GM12878 (cell line): ENCODE results near the gene POLR3E. TPM values are rescaled to one million over a fixed set of nuclear protein-coding genes. Genes with fewer than 3 reads are reported as not detected.

Experiments used
- ATAC-seq: fragments of 200-7000 bp; cut with Tn5 transposase; 3 replicates; pipeline ENCODE4 v1.9.1; 2020; ENCODE audit warnings: mild to moderate bottlenecking, moderate library complexity
- BruUV-seq: library from RNA; stranded (reverse); fragments of 400-500 nt; replicated peaks from 2 replicates; lab custom pipeline; 2021; lab: Mats Ljungman, UMichigan
- CTCF ChIA-PET: fragments of 300-600 bp; sonication (Branson Sonifier 250); formaldehyde crosslinking; extraction: SDS; loops from one replicate; lab custom pipeline; 2021; ENCODE audit warnings: inconsistent platforms; lab: Yijun Ruan, JAX
- POLR2A ChIA-PET: fragments of 350-600 bp; formaldehyde crosslinking; extraction: SDS; loops from one replicate; lab custom pipeline; 2021; ENCODE audit warnings: inconsistent platforms; lab: Charles Lee
- RAD21 ChIA-PET: fragments of 300-600 bp; sonication (Branson Sonifier 250); formaldehyde crosslinking; loops from one replicate; lab custom pipeline; 2023; ENCODE audit warnings: antibody characterized with exemption; ENCODE audit not compliant: unreplicated experiment; lab: Charles Lee
- SMC1A ChIA-PET: fragments of 300-600 bp; sonication (Branson Sonifier 250); formaldehyde crosslinking; loops from one replicate; lab custom pipeline; 2023; ENCODE audit not compliant: unreplicated experiment, uncharacterized antibody; lab: Charles Lee
- DNase-seq: peaks from one replicate; pipeline ENCODE4 v3.0.0-alpha.2; 2011; ENCODE audit warnings: low read depth, low spot score
- FAIRE-seq: peaks from 3 replicates; lab custom pipeline; 2011; peaks lifted over from hg19 to GRCh38; lab: Jason Lieb, UNC
- H2AFZ ChIP-seq: 2 replicates; pipeline ENCODE4 v1.6.0; 2011; ENCODE audit warnings: low read depth, low read length, control low read depth; ENCODE audit not compliant: control insufficient read depth
- H3K27ac ChIP-seq: 2 replicates; pipeline ENCODE4 v1.5.1; 2011; ENCODE audit warnings: control low read depth; ENCODE audit not compliant: control insufficient read depth, insufficient read depth
- H3K27me3 ChIP-seq, 2 experiments: replicated peaks in 1 of 2; 2 replicates each; pipeline versions ENCODE4 v1.6.0 to v1.6.1; 2011; ENCODE audit warnings: low read length in 1 of 2; ENCODE audit not compliant: control insufficient read depth in 2 of 2, insufficient read depth in 2 of 2
- H3K36me3 ChIP-seq, 2 experiments: 2 replicates each; pipeline ENCODE4 v1.5.1; 2011; ENCODE audit warnings: low read length in 1 of 2; ENCODE audit not compliant: control insufficient read depth in 2 of 2, insufficient read depth in 2 of 2
- H3K4me1 ChIP-seq: 2 replicates; pipeline ENCODE4 v1.6.1; 2011; ENCODE audit warnings: mild to moderate bottlenecking, low read length, moderate library complexity, mixed read lengths; ENCODE audit not compliant: control insufficient read depth, insufficient read depth
- H3K4me2 ChIP-seq: 2 replicates; pipeline ENCODE4 v1.6.0; 2011; ENCODE audit warnings: control low read depth; ENCODE audit not compliant: control insufficient read depth, insufficient read depth
- H3K4me3 ChIP-seq: fragments of 200-600 bp; sonication (generic); 2 replicates; pipeline ENCODE4 v1.5.1; 2016
- H3K79me2 ChIP-seq: 2 replicates; pipeline ENCODE4 v1.6.0; 2011; ENCODE audit warnings: low read length; ENCODE audit not compliant: control insufficient read depth, insufficient read depth
- H3K9ac ChIP-seq: 2 replicates; pipeline ENCODE4 v1.8.0; 2011; ENCODE audit warnings: low read length, control low read depth, mixed read lengths; ENCODE audit not compliant: control insufficient read depth, insufficient read depth
- H3K9me3 ChIP-seq: replicated peaks from 3 replicates; pipeline ENCODE4 v1.5.1; 2011; ENCODE audit warnings: mild to moderate bottlenecking, low read length; ENCODE audit not compliant: control insufficient read depth, insufficient read depth
- H4K20me1 ChIP-seq: 2 replicates; pipeline ENCODE4 v1.6.0; 2011; ENCODE audit not compliant: control insufficient read depth, insufficient read depth
- ESRRA ChIP-seq: IDR thresholded peaks from 2 replicates; pipeline ENCODE4 v1.6.1; 2012; ENCODE audit warnings: mild to moderate bottlenecking, low read length, improper control_type of control experiment
- IRF4 ChIP-seq: IDR thresholded peaks from 2 replicates; pipeline ENCODE4 v1.6.1; 2011; ENCODE audit warnings: low read depth, low read length
- KDM1A ChIP-seq: fragments of 200-600 bp; sonication (generic); IDR thresholded peaks from 2 replicates; pipeline ENCODE4 v1.6.1; 2016; ENCODE audit warnings: borderline replicate concordance
- MXI1 ChIP-seq: fragments of 150-350 bp; IDR thresholded peaks from 2 replicates; pipeline ENCODE4 v1.6.1; 2011; ENCODE audit warnings: low read depth, mild to moderate bottlenecking, inconsistent platforms, low read length, improper control_type of control experiment
- RELA ChIP-seq: fragments of 450-650 bp; IDR thresholded peaks from 2 replicates; pipeline ENCODE4 v1.8.0; 2014; ENCODE audit warnings: borderline replicate concordance; ENCODE audit not compliant: partially characterized antibody
- RFX5 ChIP-seq: IDR thresholded peaks from 2 replicates; pipeline ENCODE4 v1.6.1; 2011; ENCODE audit warnings: low read depth, low read length, improper control_type of control experiment
- SMAD5 ChIP-seq: IDR thresholded peaks from 2 replicates; pipeline ENCODE4 v1.6.1; 2016; ENCODE audit warnings: antibody characterized with exemption, low read depth
- TCF12 ChIP-seq: IDR thresholded peaks from 2 replicates; pipeline ENCODE4 v1.6.1; 2011; ENCODE audit warnings: low read depth, mild to moderate bottlenecking, low read length
- ZNF622 ChIP-seq: fragments of 450-650 bp; IDR thresholded peaks from 2 replicates; pipeline ENCODE4 v1.6.1; 2017; ENCODE audit warnings: mild to moderate bottlenecking, inconsistent platforms
- WGBS: methylation state at CpG from one replicate; pipeline ENCODE4 v1.1.6; 2016; ENCODE audit warnings: low lambda C conversion rate; ENCODE audit not compliant: insufficient replicate concordance, insufficient coverage; ENCODE audit errors: missing lambda C conversion rate; 5-methylcytosine and 5-hydroxymethylcytosine counted together
- in situ Hi-C: fragments of 300-500 bp; cut with MboI; formaldehyde crosslinking; loops from 9 replicates; pipeline ENCODE4 v1.14.3; 2018; ENCODE audit warnings: mixed read lengths
- intact Hi-C: fragments of 100-400 bp; cut with micrococcal nuclease; formaldehyde crosslinking; loops from one replicate; pipeline ENCODE4 v1.14.2; 2022; ENCODE audit not compliant: unreplicated experiment
- polyA plus RNA-seq, 11 experiments: library from polyadenylated mRNA; depleted of rRNA in 4 of 11; unstranded in 6 of 11; stranded (reverse) in 5 of 11; fragments of >200 nt; fragmentation: Nextera tagmentation in 4 of 11; fragmentation: Illumina TruSeq in 1 of 11; extraction: Ambion mirVana in 4 of 11; extraction: Trizol in 1 of 11; gene quantifications; 1 replicate in 1 of 11; 2 replicates in 10 of 11; pipeline versions ENCODE4 v1.2.1 to v1.2.3, GENCODE V29; 2011 to 2016; ENCODE audit warnings: inconsistent platforms in 2 of 11, missing spikeins in 2 of 11, low read depth in 1 of 11
- total RNA-seq, 4 experiments: library from RNA; depleted of rRNA in 3 of 4; stranded (reverse); fragments of >200 nt in 3 of 4; fragmentation: Illumina TruSeq in 1 of 4; extraction: Trizol in 1 of 4; gene quantifications; 2 replicates each; pipeline versions ENCODE4 v1.2.1 to v1.2.3, GENCODE V29; 2013 to 2021
- TF ChIP-seq, protein P1 (sequence below): fragments of 450-650 bp; conservative IDR thresholded peaks from 2 replicates; pipeline ENCODE4 v1.6.1; 2017; ENCODE audit warnings: mild to moderate bottlenecking, moderate library complexity

The POLR3E gene
- total and polyA plus RNA-seq, 10 of the 15 experiments (the other 5 are each of a cell fraction or from before 2014, with no cell fraction given): 11.1 to 79.5 (median 39.7) TPM

DNA sequence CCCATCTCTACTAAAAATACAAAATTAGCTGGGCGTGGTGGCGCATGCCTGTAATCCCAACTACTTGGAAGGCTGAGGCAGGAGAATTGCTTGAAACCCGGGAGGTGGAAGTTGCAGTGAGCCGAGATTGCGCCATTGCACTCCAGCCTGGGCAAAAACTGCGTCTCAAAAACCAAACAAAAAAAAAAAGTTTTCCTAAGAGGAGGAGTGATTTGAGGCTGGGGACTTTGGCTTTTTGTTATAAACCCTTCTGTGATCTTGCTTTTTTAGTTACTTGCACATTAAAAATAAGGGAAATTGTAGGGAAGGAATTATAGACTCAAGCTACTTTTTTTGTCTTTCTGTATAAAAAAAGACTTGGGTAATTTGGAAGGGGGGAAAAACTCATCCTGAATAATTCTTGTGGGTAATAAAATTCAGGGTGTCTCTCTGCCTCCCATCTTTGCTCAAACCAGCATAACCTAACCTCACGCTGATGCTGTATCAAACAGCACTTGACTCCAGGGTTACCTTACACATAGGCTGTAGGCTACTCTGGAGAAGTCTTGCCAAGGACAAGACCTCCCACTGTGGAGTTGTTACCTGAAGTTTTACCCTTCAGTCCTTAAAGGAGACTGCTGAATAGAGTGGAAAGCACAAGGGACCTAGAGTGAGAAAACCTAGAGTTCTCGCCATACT is 78.9 kb downstream of the POLR3E start (continued):
- TF ChIP-seq SMAD5: no peak
- TF ChIP-seq TCF12: no peak
- TF ChIP-seq IRF4: no peak
- TF ChIP-seq, protein P1, sequence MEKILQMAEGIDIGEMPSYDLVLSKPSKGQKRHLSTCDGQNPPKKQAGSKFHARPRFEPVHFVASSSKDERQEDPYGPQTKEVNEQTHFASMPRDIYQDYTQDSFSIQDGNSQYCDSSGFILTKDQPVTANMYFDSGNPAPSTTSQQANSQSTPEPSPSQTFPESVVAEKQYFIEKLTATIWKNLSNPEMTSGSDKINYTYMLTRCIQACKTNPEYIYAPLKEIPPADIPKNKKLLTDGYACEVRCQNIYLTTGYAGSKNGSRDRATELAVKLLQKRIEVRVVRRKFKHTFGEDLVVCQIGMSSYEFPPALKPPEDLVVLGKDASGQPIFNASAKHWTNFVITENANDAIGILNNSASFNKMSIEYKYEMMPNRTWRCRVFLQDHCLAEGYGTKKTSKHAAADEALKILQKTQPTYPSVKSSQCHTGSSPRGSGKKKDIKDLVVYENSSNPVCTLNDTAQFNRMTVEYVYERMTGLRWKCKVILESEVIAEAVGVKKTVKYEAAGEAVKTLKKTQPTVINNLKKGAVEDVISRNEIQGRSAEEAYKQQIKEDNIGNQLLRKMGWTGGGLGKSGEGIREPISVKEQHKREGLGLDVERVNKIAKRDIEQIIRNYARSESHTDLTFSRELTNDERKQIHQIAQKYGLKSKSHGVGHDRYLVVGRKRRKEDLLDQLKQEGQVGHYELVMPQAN: no peak
- no peak for TF ChIP-seq MXI1

DNA sequence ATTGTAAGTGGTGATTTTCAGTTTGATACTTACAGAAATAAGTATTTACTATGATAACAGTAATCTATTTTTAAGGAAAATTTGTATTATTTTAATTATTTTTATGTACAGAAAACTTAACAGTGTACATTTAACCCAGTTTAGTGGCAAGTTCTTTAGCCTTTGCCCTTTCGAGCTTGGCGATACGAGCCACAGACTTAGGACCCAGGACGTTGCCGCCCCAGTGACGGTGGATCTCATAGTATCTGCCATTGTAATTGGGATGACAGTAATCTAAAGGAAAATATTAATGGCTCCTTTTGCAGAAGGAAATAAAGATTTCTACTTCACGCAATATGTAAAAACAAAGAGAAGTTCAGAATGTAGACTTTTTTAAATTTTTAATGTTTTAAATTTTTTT is 82.4 kb downstream of the POLR3E start:
- H3K27ac ChIP-seq: no peak overlapping the region
- no peak overlapping the region for H2AFZ ChIP-seq
- no TSS peak for BruUV-seq
- ChIA-PET RAD21 (no interaction called here), CTCF (no interaction called here), POLR2A (no interaction called here), SMC1A (no interaction called here)
- 100% methylated on average over 7 of the region's 7 CpGs for WGBS
- no peaks in the 10 kb centered on the region for H3K79me2 ChIP-seq
- DNase-seq: no peak
- H3K27me3 ChIP-seq: no peaks in the 10 kb centered on the region
- H3K4me3 ChIP-seq: no peak overlapping the region
- no peak for ATAC-seq
- no peak overlapping the region for H3K4me2 ChIP-seq
- no peak overlapping the region for H3K9ac ChIP-seq
- in situ Hi-C loops (no loop called here), intact Hi-C loops (no loop called here)
- H3K36me3 ChIP-seq: no peaks in the 10 kb centered on the region
- H4K20me1 ChIP-seq: no peaks in the 10 kb centered on the region
- FAIRE-seq: no peak
- TF ChIP-seq RELA (no peak), ZNF622 (no peak), RFX5 (no peak), ESRRA (no peak), KDM1A (no peak)
- no peaks in the 10 kb centered on the region for H3K9me3 ChIP-seq
- no peaks in the 10 kb centered on the region for H3K4me1 ChIP-seq
